OCI-M2 (cell line): ENCODE data around the gene ATP2C2.
"Not testable (repeated sequence)": the region's sequence is repeated elsewhere in the genome, so short reads cannot be mapped to it uniquely, and the experiment has no call there.

Experiments
- DNase-seq: peaks from one replicate; lab custom pipeline; 2025; ENCODE audit not compliant: unreplicated experiment; lab: John Stamatoyannopoulos, UW

The ATP2C2 gene

DNA sequence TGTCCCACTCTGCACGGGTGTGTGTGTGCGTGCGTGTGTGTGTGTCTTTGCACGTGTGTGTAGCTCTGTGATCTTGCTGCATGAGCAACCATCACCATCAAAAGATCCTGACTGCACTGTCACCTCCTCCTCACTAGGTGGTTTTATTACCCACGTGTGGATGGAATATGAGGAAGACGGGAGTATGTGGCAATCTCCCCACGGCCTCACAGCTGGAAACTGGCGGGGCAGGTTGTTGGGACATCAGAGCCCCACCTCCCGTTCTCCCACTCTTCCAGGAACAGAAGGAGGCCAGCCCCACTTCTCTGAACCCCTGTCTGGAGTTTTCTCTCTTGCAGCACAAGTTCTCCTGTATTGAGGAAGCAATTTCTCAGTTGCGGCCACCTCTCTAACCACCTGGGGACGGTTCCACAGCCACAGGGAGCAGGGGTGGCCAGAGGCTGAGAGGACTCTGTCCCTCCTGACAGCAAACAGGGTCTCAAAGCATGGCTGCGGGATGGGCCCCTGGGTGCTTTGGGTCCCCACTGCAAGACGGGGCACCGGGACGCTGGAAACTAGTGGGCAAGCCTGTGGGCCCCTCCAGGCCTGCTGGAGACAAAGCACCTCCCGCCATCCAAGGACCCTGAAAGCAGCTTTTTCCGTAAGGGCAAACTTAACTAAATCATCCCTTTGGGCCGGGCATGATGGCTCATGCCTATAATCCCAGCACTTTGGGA is 27.9 kb upstream of the ATP2C2 start:
- no peak for DNase-seq

DNA sequence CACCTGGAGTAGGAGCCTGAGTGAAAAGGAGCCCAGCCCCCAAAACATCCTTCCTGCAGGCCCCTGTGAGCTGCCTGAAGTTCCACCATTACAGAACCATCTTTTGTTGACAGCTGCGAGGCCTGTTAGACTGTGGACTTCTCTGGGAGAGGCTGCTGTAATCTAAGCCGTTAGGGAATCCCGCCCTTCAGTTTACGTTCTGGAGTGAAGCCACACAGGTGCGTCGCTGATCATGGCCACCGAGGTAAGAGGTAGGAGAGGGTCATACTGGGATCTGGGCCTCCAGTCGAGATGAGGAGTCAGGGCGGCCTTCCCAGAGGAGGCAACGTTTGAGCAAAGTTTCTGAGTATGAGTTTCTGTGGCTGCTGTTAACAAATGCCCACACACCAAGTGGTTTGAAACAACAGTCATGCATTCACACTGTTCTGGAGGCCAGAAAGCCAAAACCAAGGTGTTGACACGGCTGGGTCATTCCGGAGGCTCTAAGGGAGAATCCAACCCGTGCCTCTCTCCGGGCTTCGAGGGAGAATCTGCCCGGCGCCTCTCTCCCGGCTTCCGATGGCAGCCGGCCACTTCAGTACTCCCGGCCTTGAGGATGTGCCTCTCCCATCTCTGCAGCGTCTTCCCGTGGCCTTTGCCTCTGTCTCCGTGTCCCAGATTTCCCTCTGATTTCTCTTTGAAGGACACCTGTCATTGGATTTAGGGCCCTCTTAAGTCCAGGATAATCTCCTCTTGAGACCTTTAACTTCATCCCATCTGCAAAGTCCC is 26.6 kb upstream of the ATP2C2 start:
- DNase-seq: no peak

DNA sequence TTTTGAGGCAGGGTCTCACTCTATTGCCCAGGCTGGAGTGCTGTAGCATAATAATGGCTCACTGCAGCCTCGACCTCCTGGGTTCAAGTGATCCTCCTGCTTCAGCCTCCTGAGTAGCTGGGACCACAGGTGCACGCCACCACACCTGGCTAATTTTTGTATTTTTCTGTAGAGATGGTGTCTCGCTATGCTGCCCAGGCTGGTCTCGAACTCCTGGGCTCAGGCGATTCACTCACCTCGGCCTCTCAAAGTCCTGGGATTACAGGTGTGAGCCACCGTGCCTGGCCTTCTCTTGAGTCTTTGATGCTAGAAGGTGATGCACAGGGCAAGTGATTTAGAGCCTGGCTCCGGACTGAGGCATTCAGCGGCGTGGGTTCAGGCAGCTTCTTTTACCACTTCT is 24.5 kb upstream of the ATP2C2 start:
- not testable (repeated sequence) for DNase-seq

DNA sequence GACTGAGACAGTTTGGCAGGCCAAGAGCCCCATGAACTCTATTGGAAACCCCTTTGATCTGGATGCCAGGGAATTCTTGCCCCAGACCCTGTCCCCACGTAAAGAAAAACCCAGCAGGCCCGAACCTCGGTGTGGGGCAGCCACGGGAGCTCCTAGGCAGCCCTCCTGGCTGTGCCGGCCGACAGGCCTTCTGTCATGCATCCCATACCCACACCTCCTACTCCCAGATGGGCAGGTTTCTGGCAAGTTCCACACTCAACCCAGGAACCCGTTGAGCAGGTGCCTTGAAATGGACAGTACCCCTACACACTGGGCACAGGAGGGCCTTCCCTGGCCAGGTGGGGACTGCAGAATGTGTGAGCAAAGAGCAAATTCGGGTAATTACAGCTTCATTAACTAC is 23.6 kb upstream of the ATP2C2 start:
- DNase-seq: no peak

DNA sequence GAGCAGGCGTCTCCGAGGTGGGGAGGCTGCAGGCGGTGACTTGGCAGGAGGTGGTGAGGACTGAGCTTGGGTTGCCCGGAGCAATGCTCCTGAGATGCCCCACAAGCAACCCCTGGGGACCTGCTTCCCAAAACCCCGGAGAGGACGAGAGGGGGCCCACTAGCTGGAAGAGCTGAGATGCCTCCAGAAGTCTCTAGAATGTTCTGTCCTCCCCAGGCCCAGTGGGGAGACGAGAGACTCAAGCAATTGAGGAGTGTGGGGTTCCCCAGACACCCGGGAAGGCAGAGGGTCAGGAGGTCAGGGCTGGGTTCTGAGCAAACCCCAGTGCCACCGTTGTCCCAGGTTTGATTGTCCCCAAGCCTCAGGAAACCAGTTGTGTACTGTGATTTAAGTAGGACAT is 21.2 kb upstream of the ATP2C2 start:
- no peak for DNase-seq

DNA sequence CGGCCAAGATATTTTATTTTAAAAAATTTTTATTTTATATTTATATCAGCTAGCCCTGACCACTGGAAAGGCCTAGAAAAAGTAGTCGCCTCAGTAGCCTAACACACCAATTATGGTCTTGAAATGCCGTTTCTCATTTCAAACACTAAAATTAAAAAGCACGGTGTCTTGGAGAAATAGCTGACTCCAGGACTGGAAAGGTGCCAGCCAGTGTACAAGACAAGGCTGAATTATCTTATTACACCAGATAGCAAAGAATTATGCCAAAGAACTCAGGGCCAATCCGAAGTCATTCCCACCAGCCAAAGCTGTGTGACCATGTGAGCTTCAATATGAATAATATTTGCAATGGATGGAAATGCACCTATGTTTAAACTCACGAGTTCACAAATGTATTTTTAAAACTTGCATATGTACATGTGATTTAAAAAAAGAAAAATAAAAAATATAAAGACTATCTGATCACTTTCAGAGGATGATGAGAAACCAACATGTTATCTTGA is 19.9 kb upstream of the ATP2C2 start:
- no peak for DNase-seq

DNA sequence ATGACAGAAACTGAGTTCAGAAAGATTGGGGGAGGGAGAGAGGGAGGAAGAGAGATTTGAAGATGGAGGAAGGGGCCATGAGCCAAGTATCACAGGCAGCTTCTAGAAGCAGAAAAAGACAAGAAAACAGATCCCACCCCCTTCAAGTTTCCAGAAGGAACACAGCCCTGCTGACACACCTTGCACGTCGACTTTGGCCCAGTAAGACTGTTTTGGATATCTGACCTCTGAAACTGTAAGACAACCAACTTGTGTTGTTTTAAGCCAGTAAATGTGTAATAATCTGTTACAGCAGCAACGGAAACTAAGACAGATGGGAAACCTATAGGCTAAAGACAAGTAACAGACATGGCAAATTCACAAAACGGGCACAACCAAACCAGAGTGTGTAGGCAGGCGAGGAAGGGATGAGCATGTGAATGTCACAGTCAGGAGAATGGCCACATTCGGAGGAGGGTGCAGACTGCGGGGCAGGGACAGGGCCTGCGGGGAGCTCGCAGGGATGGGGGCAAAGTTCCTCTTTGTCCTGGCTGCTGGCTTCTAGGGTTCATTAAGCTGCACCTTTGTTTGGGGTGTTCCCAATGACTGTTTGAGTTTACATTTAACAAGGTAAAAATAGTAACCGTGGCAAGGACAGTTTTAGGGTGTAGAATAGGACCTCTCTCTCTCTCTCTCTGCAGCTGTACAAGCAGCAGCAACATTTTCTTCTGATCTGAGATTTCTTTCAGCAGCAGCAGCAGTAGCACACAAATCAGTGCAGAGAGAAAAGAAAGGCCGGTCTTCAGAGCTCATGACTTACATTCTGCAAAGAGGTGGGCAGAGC is 18.3 kb upstream of the ATP2C2 start:
- no peak for DNase-seq

DNA sequence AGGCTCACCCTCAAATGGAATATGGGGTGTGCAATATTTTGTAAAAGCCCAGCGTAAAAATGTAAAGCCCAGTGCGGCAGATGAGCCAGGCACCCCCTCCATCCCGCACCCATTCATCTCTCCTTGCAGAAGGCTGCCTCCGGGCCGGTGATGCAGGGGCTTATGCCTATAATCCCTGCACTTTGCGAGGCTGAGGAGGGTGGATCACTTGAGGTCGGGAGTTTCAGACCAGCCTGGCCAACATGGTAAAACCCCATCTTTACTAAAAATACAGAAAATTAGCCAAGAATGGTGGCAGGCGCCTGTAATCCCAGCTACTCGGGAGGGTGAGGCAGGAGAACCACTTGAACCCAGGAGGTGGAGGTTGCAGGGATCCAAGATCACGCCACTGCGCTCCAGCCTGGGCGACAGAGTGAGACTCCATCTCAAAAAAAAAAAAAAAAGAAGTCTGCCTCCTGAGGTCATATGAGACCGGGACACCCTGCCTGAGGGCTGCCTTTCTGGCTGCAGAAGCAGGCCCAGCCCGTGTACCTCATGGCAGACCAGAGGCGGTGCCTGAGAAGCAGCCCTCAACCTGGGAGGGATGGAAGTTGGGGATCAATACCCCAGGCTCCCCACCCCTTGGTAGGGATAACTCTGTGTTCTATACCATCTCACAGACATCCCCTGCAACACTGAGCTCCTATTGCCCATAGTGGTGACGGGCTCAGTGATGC is 17.5 kb upstream of the ATP2C2 start:
- DNase-seq: no peak

DNA sequence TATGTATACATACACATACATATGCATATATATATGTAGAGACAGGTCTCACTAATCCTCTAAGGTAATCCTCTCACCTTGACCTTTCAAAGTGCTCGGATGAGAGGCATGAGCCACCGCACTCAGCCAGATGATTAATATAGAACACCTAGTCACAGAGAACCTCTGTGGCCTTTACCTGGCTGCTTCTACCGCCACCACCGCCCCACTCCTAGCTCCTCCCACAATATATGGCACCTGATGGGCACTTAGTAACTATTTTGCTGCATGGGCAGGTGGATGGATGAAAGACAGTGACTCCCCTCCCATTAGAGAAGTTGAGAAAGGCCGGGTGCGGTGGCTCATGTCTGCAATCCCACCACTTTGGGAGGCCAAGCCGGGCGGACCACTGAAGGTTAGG is 16.7 kb upstream of the ATP2C2 start:
- DNase-seq: no peak

DNA sequence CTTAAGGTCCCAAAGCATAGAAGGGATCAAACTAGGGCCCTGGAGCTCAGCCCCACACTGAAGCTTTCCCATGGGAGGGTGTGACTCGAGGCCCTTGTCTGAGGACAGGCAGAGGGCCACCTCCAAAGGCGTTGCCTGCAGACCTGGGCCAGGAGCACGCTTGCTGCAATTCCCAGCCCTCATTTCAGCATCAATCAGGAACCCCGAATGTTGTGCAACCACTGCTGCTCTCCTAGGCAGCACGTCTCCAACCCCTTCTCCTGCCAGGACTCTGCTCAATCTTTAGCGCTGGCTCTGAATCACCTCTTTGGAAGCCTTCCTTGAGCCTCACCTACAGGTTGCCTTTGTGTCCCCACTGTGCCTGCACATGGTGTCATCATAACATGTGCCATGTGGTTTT is 14.0 kb upstream of the ATP2C2 start:
- DNase-seq: no peak

DNA sequence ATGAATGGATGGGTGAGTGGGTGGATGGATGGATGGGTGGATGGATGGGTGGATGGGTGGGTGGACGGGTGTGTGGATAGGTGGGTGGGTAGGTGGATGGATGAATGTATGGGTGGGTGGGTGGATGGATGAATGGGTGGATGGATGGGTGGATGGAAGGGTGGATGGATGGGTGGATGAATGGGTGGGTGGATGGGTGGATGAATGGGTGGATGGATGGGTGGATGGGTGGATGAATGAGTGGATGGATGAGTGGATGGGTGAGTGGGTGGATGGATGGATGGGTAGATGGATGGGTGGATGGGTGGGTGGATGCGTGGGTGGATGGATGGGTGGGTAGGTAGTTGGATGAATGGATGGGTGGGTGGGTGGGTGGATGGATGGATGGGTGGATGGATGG is 13.2 kb upstream of the ATP2C2 start:
- DNase-seq: no peak

DNA sequence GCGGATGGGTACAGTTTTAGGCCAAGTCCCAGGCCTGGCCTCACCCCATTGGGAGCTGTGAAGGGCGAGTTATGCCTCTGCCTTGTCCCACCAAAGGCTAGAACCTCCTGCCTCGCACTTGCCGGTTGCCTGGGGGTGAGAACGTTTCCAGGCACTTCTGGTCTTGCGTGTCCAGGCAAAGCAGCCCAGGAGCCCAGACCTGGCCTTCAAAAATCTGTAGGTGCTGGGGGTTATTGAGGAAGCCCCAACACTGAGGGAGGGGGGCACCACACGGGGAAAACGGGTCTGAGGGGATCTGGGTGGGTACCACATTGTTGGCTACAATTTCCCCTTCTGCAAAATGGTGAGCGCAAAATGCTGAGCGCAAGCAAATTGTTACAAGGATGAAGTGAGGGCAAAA is 12.2 kb upstream of the ATP2C2 start:
- no peak for DNase-seq

DNA sequence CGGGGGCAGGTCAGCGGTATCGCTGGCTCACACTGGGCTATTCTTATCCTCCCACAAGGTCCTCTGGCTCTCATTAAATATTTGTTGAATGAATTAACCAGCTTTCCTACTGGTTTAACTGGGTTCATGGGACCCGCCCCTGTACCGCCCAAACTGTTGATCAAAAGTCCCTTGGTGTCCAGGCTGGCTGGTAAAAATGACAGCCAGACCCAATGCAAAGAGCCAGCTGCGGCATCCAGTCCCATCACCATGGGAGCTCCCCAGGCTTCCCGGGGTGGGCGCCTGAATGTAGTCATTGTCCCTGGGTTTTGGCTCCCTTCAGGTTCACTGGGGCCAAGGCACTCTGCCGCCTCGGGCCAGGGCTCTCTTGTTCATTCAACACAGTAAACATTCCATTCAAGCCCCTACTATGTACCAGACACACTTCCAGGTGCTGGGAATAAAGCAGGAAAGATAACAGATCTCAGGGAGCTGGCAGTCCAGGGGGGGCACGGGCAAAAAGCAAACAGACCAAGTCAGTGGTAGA is 11.7 kb upstream of the ATP2C2 start:
- no peak for DNase-seq

DNA sequence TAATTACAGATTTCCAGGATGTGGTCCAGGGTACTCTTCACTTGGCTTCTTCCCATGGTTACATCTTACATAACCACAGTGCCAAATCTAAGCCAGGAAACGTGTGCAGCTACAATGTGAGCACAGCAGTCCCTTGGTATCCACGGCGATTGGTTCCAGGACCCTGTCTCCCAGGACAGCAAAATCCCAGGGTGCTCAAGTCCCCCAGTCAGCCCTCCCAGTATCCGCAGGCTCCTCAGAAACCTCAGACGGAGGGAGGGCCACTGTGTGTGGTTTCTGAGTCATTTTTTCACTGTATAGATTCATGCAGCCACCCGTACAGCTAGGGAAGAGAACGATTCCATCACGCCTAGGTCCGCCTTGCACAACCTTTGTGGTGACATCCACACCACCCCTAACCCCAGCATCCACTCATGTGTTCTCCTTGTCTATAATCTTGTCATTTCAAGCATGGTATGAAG is 11.1 kb upstream of the ATP2C2 start:
- DNase-seq: no peak

DNA sequence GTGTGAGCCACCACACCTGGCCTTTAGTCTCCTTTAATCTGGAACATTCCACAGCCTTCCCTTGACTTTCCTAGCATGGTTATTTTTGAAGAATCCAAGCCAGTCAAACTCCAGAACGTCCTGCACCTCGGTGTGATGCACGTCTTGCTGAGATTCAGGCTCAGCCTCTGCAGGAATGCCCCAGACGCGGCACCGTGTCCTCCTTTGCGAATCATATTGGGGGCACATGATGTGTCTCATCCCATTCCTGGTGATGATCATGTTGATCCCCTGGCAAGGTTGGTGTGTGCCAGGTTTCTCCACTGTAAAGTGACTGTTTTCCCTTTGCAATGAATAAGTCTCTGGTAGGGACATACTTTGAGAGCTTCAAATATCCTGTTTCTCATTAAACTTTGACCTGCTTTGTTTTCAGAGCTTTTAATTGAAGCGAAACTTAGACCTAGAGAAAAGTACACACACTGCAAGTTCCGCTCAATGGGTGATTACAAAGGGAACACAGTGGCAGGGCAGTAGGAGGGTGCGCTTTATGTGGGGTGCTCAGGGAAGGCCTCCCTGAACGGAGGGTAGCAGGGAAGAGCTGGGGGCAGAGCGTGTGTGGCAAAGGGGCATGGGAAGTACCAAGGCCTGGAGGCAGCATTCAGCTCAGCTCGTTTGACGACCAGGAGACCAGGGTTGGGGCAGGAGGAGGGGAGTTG is 9.6 kb upstream of the ATP2C2 start:
- no peak for DNase-seq

DNA sequence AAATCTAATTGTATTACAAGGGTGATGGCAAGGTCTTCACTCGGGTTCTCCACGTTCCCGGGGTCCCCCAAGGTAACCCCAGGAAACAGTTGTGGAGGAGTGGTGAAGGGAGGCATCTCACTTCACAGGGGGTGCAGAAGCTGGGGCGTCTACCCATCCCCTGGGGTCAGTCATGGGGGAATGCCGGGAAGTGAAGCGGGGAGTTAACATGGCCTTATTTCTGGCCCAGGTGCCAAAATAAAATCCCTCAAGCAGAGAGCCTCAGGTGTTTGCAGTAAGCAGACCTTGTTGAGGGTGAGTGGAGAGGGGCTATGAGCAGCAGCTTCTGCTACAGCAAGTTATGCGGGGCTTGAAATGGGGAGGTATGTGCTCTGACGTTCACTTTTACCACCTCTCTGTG is 9.0 kb upstream of the ATP2C2 start:
- no peak for DNase-seq

DNA sequence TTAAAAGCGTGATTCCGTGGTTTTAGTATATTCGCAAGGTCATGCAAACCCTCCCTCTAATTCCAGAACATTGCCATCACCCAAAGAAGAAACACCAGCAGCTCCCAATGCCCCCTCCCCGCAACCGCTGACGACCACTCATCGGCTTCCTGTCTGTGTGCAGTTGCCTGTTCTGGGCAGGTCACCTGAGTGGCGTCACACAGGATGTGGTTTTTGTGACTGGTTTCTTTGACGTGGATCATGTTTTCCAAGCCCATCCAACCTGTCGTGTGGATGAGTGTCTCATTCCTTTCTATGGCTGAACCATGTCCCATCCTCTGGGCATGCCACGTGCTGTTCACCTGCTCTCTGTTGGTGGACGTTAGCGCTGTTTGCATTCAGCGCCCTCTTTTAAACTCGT is 8.2 kb upstream of the ATP2C2 start:
- DNase-seq: no peak

DNA sequence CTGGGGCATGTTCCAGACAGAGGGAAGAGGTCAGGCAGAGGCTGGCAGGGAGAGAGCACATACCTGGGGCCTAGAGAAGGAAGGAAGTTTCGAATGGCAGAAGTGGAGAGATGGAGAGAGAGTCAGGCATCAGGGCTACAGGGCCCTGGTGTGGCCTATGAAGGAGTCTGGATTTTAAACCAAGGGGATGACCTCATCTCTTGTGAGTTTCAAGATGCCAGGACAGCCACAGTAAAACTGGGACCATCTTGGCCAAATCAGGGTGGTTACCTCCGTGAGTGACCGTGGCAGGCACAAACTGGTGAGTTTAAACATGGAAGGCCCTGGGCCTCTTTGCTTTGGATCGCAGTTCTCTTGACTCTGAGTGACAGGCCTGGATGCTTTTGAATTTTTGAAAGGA is 7.6 kb upstream of the ATP2C2 start:
- DNase-seq: no peak

DNA sequence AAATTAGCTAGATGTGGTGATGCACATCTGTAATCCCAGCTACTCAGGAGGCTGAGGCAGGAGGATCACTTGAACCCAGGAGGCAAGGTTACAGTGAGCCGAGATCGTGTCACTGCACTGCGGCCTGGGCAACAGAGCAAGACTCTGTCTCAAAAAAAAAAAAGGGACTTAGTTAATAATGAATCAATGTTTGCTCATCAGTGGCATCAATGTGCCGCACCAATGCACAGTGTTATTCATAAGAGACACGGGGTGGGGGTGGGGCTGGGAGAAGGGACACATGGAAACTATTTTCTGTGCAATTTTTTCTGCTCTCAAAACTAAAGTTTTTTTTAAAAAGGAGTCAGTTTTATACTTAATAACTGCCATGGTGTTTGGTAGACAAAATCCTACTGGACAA is 6.8 kb upstream of the ATP2C2 start:
- DNase-seq: no peak

DNA sequence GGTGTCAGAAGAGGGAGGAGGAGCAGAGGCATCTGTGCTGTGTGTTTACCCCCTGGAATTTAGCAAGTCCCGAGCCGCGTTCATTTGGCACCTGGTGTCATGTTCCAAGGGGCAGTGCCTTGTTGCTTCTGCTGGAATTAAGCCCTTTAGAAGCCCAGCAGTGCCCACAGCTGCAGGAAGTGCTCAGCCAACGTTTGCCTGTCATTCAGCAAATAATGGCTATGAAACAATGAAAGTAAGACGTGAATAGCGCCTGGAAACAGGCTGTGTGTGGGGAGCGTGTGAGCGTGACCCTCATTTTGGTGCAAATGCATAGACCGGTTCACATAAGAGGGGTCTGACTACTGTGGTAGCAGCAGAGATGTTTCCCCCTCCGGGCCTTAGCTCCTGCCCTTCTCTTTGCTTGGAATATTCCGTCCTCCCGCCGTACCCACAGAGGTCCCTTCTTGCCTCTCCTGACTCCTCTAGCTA is 5.8 kb upstream of the ATP2C2 start:
- no peak for DNase-seq
